ENCODE data around the gene ZNF670. TPM values are rescaled to one million over a fixed set of nuclear protein-coding genes. Genes with fewer than 3 reads are reported as not detected.

ZNF670 gene
- total and polyA plus RNA-seq, 10 donors = 1.4 to 5.6 (median 3.7) TPM

GRCh38 chr1:247112479-247112781 is 33.8 kb upstream of the ZNF670 start:
- peak overlapping the region; percentile 33 to 76 (median 56) for H3K4me3 ChIP-seq
- 70 to 77% (median 74%) methylated on average over 8 to 9 of the region's 9 CpGs for WGBS, 5 donors
- H3K27ac ChIP-seq = peak overlapping the region in 5 of 8 donors; percentile 84 to 91 (median 87)
- no peaks in the 10 kb centered on the region for H3K9me3 ChIP-seq
- peaks cover 10 to 29% (median 23%) of the 10 kb centered on the region in 6 donors for H3K4me1 ChIP-seq
- H3K36me3 ChIP-seq = no peaks in the 10 kb centered on the region
- TF ChIP-seq POLR2A (IDR thresholded peaks at IDR 0.05) = no peak
- TF ChIP-seq POLR2AphosphoS5 (IDR thresholded peaks at IDR 0.05) = no peak
- no peak for TF ChIP-seq CTCF (IDR thresholded peaks at IDR 0.05 in 8 of 11, conservative IDR thresholded peaks at IDR 0.05 in 3 of 11)
- intact Hi-C loops (cut with DNase I; ENCODE audit: low total_unique reads) = no loop called here
- no peak for DNase-seq
- peaks cover 0 to 39% (median 16%) of the 10 kb centered on the region in 7 donors for H3K27me3 ChIP-seq (replicated peaks in 1 of 7)

GRCh38 chr1:247111700-247112478 is 33.3 kb upstream of the ZNF670 start:
- intact Hi-C loops (cut with DNase I; ENCODE audit: low total_unique reads) = no loop called here
- TF ChIP-seq POLR2AphosphoS5 (IDR thresholded peaks at IDR 0.05) (peak; percentile 74 to 90 (median 87)), POLR2A (IDR thresholded peaks at IDR 0.05) (peak in 1 of 3 donors; percentile 34), CTCF (IDR thresholded peaks at IDR 0.05 in 8 of 11, conservative IDR thresholded peaks at IDR 0.05 in 3 of 11) (no peak)
- H3K27ac ChIP-seq = peak overlapping the region; percentile 22 to 91 (median 86)

GRCh38 chr1:247111259-247111699 is 32.7 kb upstream of the ZNF670 start:
- Histone ChIP-seq H3K36me3 (no peaks in the 10 kb centered on the region), H3K27ac (peak overlapping the region; percentile 22 to 91 (median 86)), H3K9me3 (no peaks in the 10 kb centered on the region), H3K27me3 (replicated peaks in 1 of 7) (peaks cover 0 to 42% (median 16%) of the 10 kb centered on the region in 7 donors), H3K4me1 (peaks cover 10 to 29% (median 23%) of the 10 kb centered on the region in 6 donors), H3K4me3 (peak overlapping the region; percentile 33 to 76 (median 56))
- TF ChIP-seq POLR2AphosphoS5 (IDR thresholded peaks at IDR 0.05) (no peak), POLR2A (IDR thresholded peaks at IDR 0.05) (no peak), CTCF (IDR thresholded peaks at IDR 0.05 in 8 of 11, conservative IDR thresholded peaks at IDR 0.05 in 3 of 11) (no peak)
- no peak for DNase-seq
- intact Hi-C loops (cut with DNase I; ENCODE audit: low total_unique reads) = no loop called here
- 0 to 6% (median 1%) methylated on average over 3 to 62 of the region's 62 CpGs for WGBS, 5 donors

More at GRCh38 chr1:247111700-247112478, 33.3 kb upstream of the ZNF670 start:
- DNase-seq = peak; percentile 91
- H3K4me1 ChIP-seq = peaks cover 10 to 29% (median 23%) of the 10 kb centered on the region in 6 donors
- 1 to 8% (median 3%) methylated on average over 33 to 78 of the region's 78 CpGs for whole genome bisulfite sequencing, 5 donors
- H3K36me3 ChIP-seq = no peaks in the 10 kb centered on the region
- H3K9me3 ChIP-seq = no peaks in the 10 kb centered on the region
- peaks cover 0 to 39% (median 16%) of the 10 kb centered on the region in 7 donors for H3K27me3 ChIP-seq (replicated peaks in 1 of 7)
- H3K4me3 ChIP-seq = peak overlapping the region; percentile 33 to 76 (median 56)

GRCh38 chr1:247110627-247111258 is 32.1 kb upstream of the ZNF670 start:
- peak overlapping the region; percentile 33 to 76 (median 56) for H3K4me3 ChIP-seq
- TF ChIP-seq CTCF (IDR thresholded peaks at IDR 0.05 in 8 of 11, conservative IDR thresholded peaks at IDR 0.05 in 3 of 11) (no peak), POLR2AphosphoS5 (IDR thresholded peaks at IDR 0.05) (no peak), POLR2A (IDR thresholded peaks at IDR 0.05) (no peak)
- peaks cover 10 to 29% (median 23%) of the 10 kb centered on the region in 6 donors for H3K4me1 ChIP-seq
- H3K9me3 ChIP-seq = no peaks in the 10 kb centered on the region
- intact Hi-C loops (cut with DNase I; ENCODE audit: low total_unique reads) = no loop called here
- peak overlapping the region; percentile 22 to 91 (median 86) for H3K27ac ChIP-seq
- peak; percentile 77 for DNase-seq
- H3K36me3 ChIP-seq = no peaks in the 10 kb centered on the region
- WGBS, 5 donors = 14 to 26% (median 18%) methylated on average over 28 to 30 of the region's 30 CpGs
- peaks cover 0 to 44% (median 16%) of the 10 kb centered on the region in 7 donors for H3K27me3 ChIP-seq (replicated peaks in 1 of 7)

Measured in spleen (tissue), 11 donors.